KMS-11 (cell line): ENCODE measurements around the gene FAM162B.

Experiments
- H2AFZ ChIP-seq: fragments of 200-600 bp; sonication (generic); 2 replicates; pipeline ENCODE4 v1.6.1; 2016; ENCODE audit warnings: antibody characterized with exemption, mixed run types, low read depth
- H3K27ac ChIP-seq: fragments of 200-600 bp; sonication (generic); 2 replicates; pipeline ENCODE4 v1.6.1; 2016; ENCODE audit warnings: mild to moderate bottlenecking, mixed run types
- H3K27me3 ChIP-seq: fragments of 200-600 bp; sonication (generic); 2 replicates; pipeline ENCODE4 v1.6.1; 2017; ENCODE audit warnings: mild to moderate bottlenecking, low read depth, mixed run types, moderate library complexity; ENCODE audit not compliant: insufficient read depth
- H3K36me3 ChIP-seq: fragments of 200-600 bp; sonication (generic); 2 replicates; pipeline ENCODE4 v1.6.1; 2017; ENCODE audit warnings: mild to moderate bottlenecking, mixed run types; ENCODE audit not compliant: insufficient read depth
- H3K4me1 ChIP-seq: fragments of 200-600 bp; sonication (generic); 2 replicates; pipeline ENCODE4 v1.6.1; 2016; ENCODE audit warnings: mild to moderate bottlenecking, low read depth, mixed run types; ENCODE audit not compliant: poor library complexity, severe bottlenecking
- H3K4me2 ChIP-seq: fragments of 200-600 bp; sonication (generic); 2 replicates; pipeline ENCODE4 v1.7.0; 2016; ENCODE audit warnings: mild to moderate bottlenecking, mixed run types
- H3K4me3 ChIP-seq: fragments of 200-600 bp; sonication (generic); IDR thresholded peaks from 2 replicates; pipeline ENCODE4 v1.6.1; 2017; ENCODE audit warnings: low read depth, low read length, mixed read lengths; ENCODE audit not compliant: insufficient read depth
- H3K79me2 ChIP-seq: fragments of 200-600 bp; sonication (generic); 2 replicates; pipeline ENCODE4 v1.6.1; 2016; ENCODE audit warnings: low read depth, mixed run types; ENCODE audit not compliant: insufficient read depth
- H3K9ac ChIP-seq: fragments of 200-600 bp; sonication (generic); 2 replicates; pipeline ENCODE4 v1.6.1; 2016; ENCODE audit warnings: mild to moderate bottlenecking, mixed run types
- H4K20me1 ChIP-seq: fragments of 200-600 bp; sonication (generic); 2 replicates; pipeline ENCODE4 v1.6.1; 2016; ENCODE audit warnings: mild to moderate bottlenecking, mixed run types; ENCODE audit not compliant: insufficient read depth
- CTCF ChIP-seq: fragments of 200-600 bp; sonication (generic); conservative IDR thresholded peaks from 2 replicates; pipeline ENCODE4 v1.6.1; 2017; ENCODE audit warnings: low read depth, mild to moderate bottlenecking, antibody characterized with exemption, low read length, moderate library complexity, mixed read lengths

Gene FAM162B

GRCh38 chr6:116773886-116774285 lies 8.4 kb upstream of the FAM162B start:
- Histone ChIP-seq H3K9ac (no peak overlapping the region), H3K4me2 (no peak overlapping the region), H2AFZ (no peak overlapping the region), H3K27ac (no peak overlapping the region), H3K79me2 (no peaks in the 10 kb centered on the region), H3K27me3 (no peaks in the 10 kb centered on the region), H3K36me3 (no peaks in the 10 kb centered on the region), H4K20me1 (no peaks in the 10 kb centered on the region), H3K4me3 (no peak overlapping the region), H3K4me1 (no peaks in the 10 kb centered on the region)
- TF ChIP-seq CTCF: no peak

- Histone ChIP-seq H3K4me2 (no peak overlapping the region), H3K36me3 (no peaks in the 10 kb centered on the region), H3K79me2 (no peaks in the 10 kb centered on the region), H2AFZ (no peak overlapping the region), H3K4me3 (no peak overlapping the region), H4K20me1 (no peaks in the 10 kb centered on the region), H3K4me1 (no peaks in the 10 kb centered on the region), H3K9ac (no peak overlapping the region), H3K27me3 (no peaks in the 10 kb centered on the region), H3K27ac (no peak overlapping the region)
- no peak for TF ChIP-seq CTCF
Measured at GRCh38 chr6:116772450-116772849, 6.9 kb upstream of the FAM162B start.

GRCh38 chr6:116767715-116768114 lies 2.2 kb upstream of the FAM162B start:
- no peaks in the 10 kb centered on the region for H3K27me3 ChIP-seq
- H4K20me1 ChIP-seq: no peaks in the 10 kb centered on the region
- H3K27ac ChIP-seq: no peak overlapping the region
- H2AFZ ChIP-seq: no peak overlapping the region
- H3K4me3 ChIP-seq: no peak overlapping the region
- H3K36me3 ChIP-seq: no peaks in the 10 kb centered on the region
- H3K4me1 ChIP-seq: no peaks in the 10 kb centered on the region
- no peak for TF ChIP-seq CTCF
- H3K4me2 ChIP-seq: no peak overlapping the region
- no peak overlapping the region for H3K9ac ChIP-seq
- H3K79me2 ChIP-seq: no peaks in the 10 kb centered on the region

GRCh38 chr6:116766506-116767176 lies 1.1 kb upstream of the FAM162B start:
- Histone ChIP-seq H3K4me3 (no peak overlapping the region), H3K79me2 (no peaks in the 10 kb centered on the region), H3K4me1 (no peaks in the 10 kb centered on the region), H3K4me2 (no peak overlapping the region), H3K27ac (no peak overlapping the region), H3K36me3 (no peaks in the 10 kb centered on the region), H4K20me1 (no peaks in the 10 kb centered on the region), H3K27me3 (no peaks in the 10 kb centered on the region), H3K9ac (no peak overlapping the region), H2AFZ (no peak overlapping the region)
- TF ChIP-seq CTCF: no peak
